Measurements from ENCODE around the gene NAP1L5.

The NAP1L5 gene

GRCh38 chr4:88697588-88698329 lies at the start of gene NAP1L5:
Gene NAP1L5, minus strand, starts transcription at chr4:88697829. Its CDS starts 75 bp downstream, at chr4:88697754.
- DNase-seq, result peak; percentile 64

GRCh38 chr4:88747351-88747750 lies 49.7 kb upstream of the NAP1L5 start:
- no peak for DNase-seq

- DNase-seq, result no peak
Observed at GRCh38 chr4:88746206-88746605, 48.6 kb upstream of the NAP1L5 start.

GRCh38 chr4:88745581-88746163 lies 48.0 kb upstream of the NAP1L5 start:
- no peak for DNase-seq

GRCh38 chr4:88745175-88745574 lies 47.5 kb upstream of the NAP1L5 start:
- DNase-seq, result no peak

GRCh38 chr4:88744609-88745008 lies 47.0 kb upstream of the NAP1L5 start:
- no peak for DNase-seq

- no peak for DNase-seq
Observed at GRCh38 chr4:88743696-88744095, 46.1 kb upstream of the NAP1L5 start.

- no peak for DNase-seq
Observed at GRCh38 chr4:88742561-88742960, 44.9 kb upstream of the NAP1L5 start.

- DNase-seq, result no peak
Observed at GRCh38 chr4:88738180-88738579, 40.6 kb upstream of the NAP1L5 start.

GRCh38 chr4:88737307-88737941 lies 39.8 kb upstream of the NAP1L5 start:
- no peak for DNase-seq

- no peak for DNase-seq
Observed at GRCh38 chr4:88736264-88736663, 38.6 kb upstream of the NAP1L5 start.

- DNase-seq, result no peak
Observed at GRCh38 chr4:88735564-88735963, 37.9 kb upstream of the NAP1L5 start.

- no peak for DNase-seq
Observed at GRCh38 chr4:88734403-88734949, 36.8 kb upstream of the NAP1L5 start.

- DNase-seq, result no peak
Observed at GRCh38 chr4:88732714-88733368, 35.2 kb upstream of the NAP1L5 start.

GRCh38 chr4:88731381-88731780 lies 33.8 kb upstream of the NAP1L5 start:
- no peak for DNase-seq

GRCh38 chr4:88730811-88731210 lies 33.2 kb upstream of the NAP1L5 start:
- DNase-seq, result no peak

- no peak for DNase-seq
Observed at GRCh38 chr4:88729146-88729760, 31.6 kb upstream of the NAP1L5 start.

- no peak for DNase-seq
Observed at GRCh38 chr4:88728146-88728545, 30.5 kb upstream of the NAP1L5 start.

GRCh38 chr4:88725986-88726385 lies 28.4 kb upstream of the NAP1L5 start:
- no peak for DNase-seq

- DNase-seq, result no peak
Observed at GRCh38 chr4:88725143-88725542, 27.5 kb upstream of the NAP1L5 start.

- no peak for DNase-seq
Observed at GRCh38 chr4:88724406-88724805, 26.8 kb upstream of the NAP1L5 start.

GRCh38 chr4:88722828-88723227 lies 25.2 kb upstream of the NAP1L5 start:
- no peak for DNase-seq

- DNase-seq, result no peak
Observed at GRCh38 chr4:88722276-88722780, 24.7 kb upstream of the NAP1L5 start.
